Naive thymus-derived CD4-positive, alpha-beta T cell (primary cell): ENCODE results near the gene EFHC1. TPM values are rescaled to one million over a fixed set of nuclear protein-coding genes. Genes with fewer than 3 reads are reported as not detected.

Experiments used
- ATAC-seq: fragments of 150-1000 bp; cut with Tn5 transposase; 2 replicates; pipeline ENCODE4 v1.10.0; 2021; ENCODE audit warnings: mild to moderate bottlenecking, moderate library complexity
- CTCF ChIA-PET: fragments of 350-600 bp; sonication (Branson Sonifier 250); formaldehyde crosslinking; loops from one replicate; lab custom pipeline; 2021; ENCODE audit warnings: antibody characterized with exemption; lab: Charles Lee
- POLR2A ChIA-PET: fragments of 350-600 bp; sonication (Branson Sonifier 250); formaldehyde crosslinking; loops from one replicate; lab custom pipeline; 2021; ENCODE audit warnings: antibody characterized with exemption, inconsistent platforms; lab: Charles Lee
- DNase-seq, 9 donors: peaks; one replicate each; pipeline versions ENCODE4 v3.0.0 to v3.0.0-alpha.2; 2020 to 2022; ENCODE audit warnings: mixed read lengths in 1 of 9
- H3K27ac ChIP-seq: one replicate; pipeline ENCODE4 v1.7.0; 2013; ENCODE audit warnings: mild to moderate bottlenecking, low read depth, low read length, moderate library complexity
- H3K27me3 ChIP-seq, 2 donors: one replicate each; pipeline ENCODE4 v1.7.0; 2013; ENCODE audit warnings: low read length in 2 of 2, mild to moderate bottlenecking in 2 of 2, moderate library complexity in 2 of 2; ENCODE audit not compliant: control insufficient read depth in 2 of 2, insufficient read depth in 2 of 2
- H3K36me3 ChIP-seq, 3 experiments: 1 replicate in 2 of 3; 2 replicates in 1 of 3; pipeline ENCODE4 v1.7.0; 2013; ENCODE audit warnings: low read length in 3 of 3, mild to moderate bottlenecking in 3 of 3, moderate library complexity in 1 of 3; ENCODE audit not compliant: insufficient read depth in 3 of 3, control insufficient read depth in 2 of 3
- H3K4me1 ChIP-seq, 2 donors: one replicate each; pipeline ENCODE4 v1.7.0; 2013; ENCODE audit warnings: low read length in 2 of 2, mild to moderate bottlenecking in 2 of 2, moderate library complexity in 1 of 2; ENCODE audit not compliant: control insufficient read depth in 2 of 2, insufficient read depth in 2 of 2
- H3K4me3 ChIP-seq: 2 replicates; pipeline ENCODE4 v1.7.0; 2013; ENCODE audit warnings: mild to moderate bottlenecking, low read length
- H3K9me3 ChIP-seq, 3 experiments: 1 replicate in 2 of 3; 2 replicates in 1 of 3; pipeline ENCODE4 v1.7.0; 2013; ENCODE audit warnings: low read length in 3 of 3; ENCODE audit not compliant: control insufficient read depth in 2 of 3
- H3K27ac Mint-ChIP-seq, 9 donors: one replicate each; pipeline ENCODE4 v1.8.0; 2020 to 2022; ENCODE audit warnings: mixed read lengths in 9 of 9, mild to moderate bottlenecking in 8 of 9, moderate library complexity in 5 of 9, inconsistent platforms in 2 of 9
- H3K27me3 Mint-ChIP-seq, 5 donors: one replicate each; pipeline ENCODE4 v1.8.0; 2021 to 2022; ENCODE audit warnings: mixed read lengths in 5 of 5, mild to moderate bottlenecking in 1 of 5
- H3K36me3 Mint-ChIP-seq, 5 donors: one replicate each; pipeline ENCODE4 v1.8.0; 2020 to 2022; ENCODE audit warnings: mixed read lengths in 5 of 5, mild to moderate bottlenecking in 3 of 5, inconsistent platforms in 1 of 5
- H3K4me1 Mint-ChIP-seq, 7 donors: one replicate each; pipeline ENCODE4 v1.8.0; 2020 to 2022; ENCODE audit warnings: mixed read lengths in 7 of 7, mild to moderate bottlenecking in 3 of 7, inconsistent platforms in 1 of 7
- H3K4me3 Mint-ChIP-seq, 10 donors: one replicate each; pipeline ENCODE4 v1.8.0; 2020 to 2022; ENCODE audit warnings: mild to moderate bottlenecking in 10 of 10, mixed read lengths in 10 of 10, moderate library complexity in 6 of 10, inconsistent platforms in 2 of 10
- H3K9me3 Mint-ChIP-seq, 11 donors: one replicate each; pipeline ENCODE4 v1.8.0; 2020 to 2022; ENCODE audit warnings: mixed read lengths in 11 of 11, mild to moderate bottlenecking in 4 of 11, inconsistent platforms in 1 of 11, moderate library complexity in 1 of 11
- intact Hi-C, 2 donors: fragments of 100-400 bp; cut with micrococcal nuclease; formaldehyde crosslinking; loops; one replicate each; pipeline ENCODE4 v1.15.1; 2023
- polyA plus RNA-seq, 2 donors: library from polyadenylated mRNA; unstranded; fragments of 300-500 nt; fragmentation: Illumina TruSeq; gene quantifications; one replicate each; pipeline ENCODE4 v1.2.3, GENCODE V29; 2021
- total RNA-seq, 6 experiments: library from RNA in 5 of 6; stranded (reverse) in 5 of 6; gene quantifications; 1 replicate in 5 of 6; 2 replicates in 1 of 6; pipeline ENCODE4 v1.2.3 and lab custom pipeline; 2021 to 2026

The EFHC1 gene
- total and polyA plus RNA-seq, 7 experiments from 2014 or later: 1.9 to 13.8 (median 5.8) TPM

DNA sequence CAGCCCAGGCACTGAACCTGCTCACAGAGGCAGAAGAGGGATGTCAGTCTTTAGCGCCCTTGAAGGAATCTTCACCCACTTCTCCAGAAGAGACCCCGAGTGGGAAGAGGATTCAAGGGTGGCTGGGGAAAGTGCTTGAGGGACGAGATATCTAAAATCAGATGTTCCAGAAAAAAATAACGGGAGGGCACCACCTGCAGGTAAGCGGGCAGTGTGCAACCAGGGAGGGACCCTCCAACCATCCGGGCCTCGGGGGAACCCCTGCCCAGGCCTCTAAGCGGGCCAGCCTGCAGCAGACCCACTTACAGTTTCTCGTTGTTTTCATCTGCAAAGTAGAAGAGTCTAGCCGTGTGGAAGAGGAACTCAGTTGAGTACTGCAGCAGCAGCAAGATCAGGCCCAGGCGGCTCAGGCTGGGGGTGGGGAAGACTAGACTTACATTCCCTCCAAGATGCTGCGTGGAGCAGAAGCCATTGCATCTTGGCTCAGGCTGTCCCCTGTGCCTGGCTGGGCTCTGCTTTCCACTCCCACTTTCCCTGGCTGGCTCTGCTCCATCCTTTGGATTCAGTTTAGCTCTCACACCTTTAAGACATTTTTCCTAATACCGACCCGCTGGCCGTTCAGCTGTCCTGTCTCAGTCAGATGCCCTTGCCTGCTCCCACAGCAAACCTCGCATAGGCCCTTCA is 85.7 kb downstream of the EFHC1 start:
- Histone ChIP-seq H3K4me3 (no peak overlapping the region), H3K27me3 (no peaks in the 10 kb centered on the region), H3K27ac (no peak overlapping the region), H3K4me1 (no peaks in the 10 kb centered on the region), H3K36me3 (peaks cover 0 to 64% (median 0%) of the 10 kb centered on the region in 3 experiments), H3K9me3 (no peaks in the 10 kb centered on the region)
- Mint-ChIP-seq H3K9me3 (no peaks in the 10 kb centered on the region), H3K27ac (no peak overlapping the region), H3K4me3 (no peak overlapping the region), H3K4me1 (peaks cover 0 to 6% (median 0%) of the 10 kb centered on the region in 7 donors), H3K27me3 (no peaks in the 10 kb centered on the region), H3K36me3 (peaks cover 6 to 56% (median 22%) of the 10 kb centered on the region in 5 donors)
- ChIA-PET POLR2A (no interaction called here), CTCF (interaction anchor here (0.6 to 0.8 kb wide), 2 partner anchors 106 to 143 kb away, joined by 3 read pairs; no protein-coding TSS in a partner anchor)
- no peak for DNase-seq
- intact Hi-C loops: loop anchor here in 1 of 2 donors (2.0 kb wide), 1 partner anchor 219 kb away; no protein-coding TSS in a partner anchor
- ATAC-seq: no peak

DNA sequence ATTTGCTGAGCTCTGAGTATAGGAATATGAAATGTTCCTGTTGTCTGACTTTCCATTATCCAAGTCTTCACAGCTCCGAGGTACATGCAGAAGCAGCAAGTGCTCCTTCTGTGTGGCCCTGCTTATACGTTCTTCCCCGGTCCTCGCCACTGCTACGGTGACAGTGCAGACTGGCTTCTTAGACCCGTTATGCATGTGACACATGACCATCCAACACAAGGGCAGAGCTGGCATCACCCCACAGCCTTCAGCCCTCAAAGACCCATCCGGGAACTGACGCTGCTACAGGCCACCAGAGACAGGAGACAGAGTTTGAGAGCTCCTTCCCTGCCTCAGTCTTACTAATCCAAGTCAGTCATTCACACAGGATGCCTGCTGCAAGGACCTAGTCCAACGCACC is 86.3 kb downstream of the EFHC1 start:
- peaks cover 0 to 64% (median 0%) of the 10 kb centered on the region in 3 experiments for H3K36me3 ChIP-seq
- no peak overlapping the region for H3K27ac Mint-ChIP-seq

DNA sequence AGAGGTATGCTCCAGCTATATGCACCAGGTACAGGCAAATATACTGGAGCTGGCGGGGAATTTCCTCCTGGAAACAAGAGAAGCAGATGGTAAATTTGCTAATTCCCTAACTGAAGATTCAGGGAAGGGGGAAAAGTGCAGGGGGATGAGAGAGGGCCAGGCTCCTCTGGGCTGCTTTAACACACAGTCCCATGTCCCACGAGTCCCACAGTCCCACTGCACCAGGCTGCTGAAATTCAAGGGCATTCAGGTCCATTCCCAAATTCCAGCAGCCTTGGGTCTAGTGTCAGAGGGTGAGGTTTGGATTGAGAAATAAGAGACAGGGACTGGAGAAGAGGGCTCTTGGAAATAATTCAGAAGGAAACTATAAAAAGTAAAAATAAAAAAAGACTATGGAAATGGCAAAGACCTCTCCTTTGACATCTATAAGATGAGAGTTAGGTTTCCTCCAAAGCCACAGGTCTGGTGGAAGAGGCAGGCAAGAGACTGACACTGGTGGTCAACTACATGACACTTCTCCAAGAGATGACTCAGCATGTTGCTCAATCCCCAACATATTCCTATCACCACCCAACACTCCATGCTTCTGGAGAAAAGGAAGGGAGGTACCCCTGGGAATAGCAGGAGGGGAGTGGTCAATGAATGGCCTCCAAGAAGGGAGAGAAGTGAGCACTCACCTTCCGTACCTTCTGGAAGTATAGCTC is 87.6 kb downstream of the EFHC1 start:
- intact Hi-C loops: no loop called here
- H3K9me3 ChIP-seq: no peaks in the 10 kb centered on the region
- no peak overlapping the region for H3K27ac ChIP-seq
- ATAC-seq: no peak
- H3K36me3 Mint-ChIP-seq: peaks cover 4 to 61% (median 29%) of the 10 kb centered on the region in 5 donors
- DNase-seq: no peak
- CTCF ChIA-PET: interaction anchor here (0.7 kb wide), 1 partner anchor 347 kb away, joined by 3 read pairs; no protein-coding TSS in a partner anchor
- no peak overlapping the region for H3K4me3 ChIP-seq
- H3K4me1 Mint-ChIP-seq: peaks cover 0 to 6% (median 0%) of the 10 kb centered on the region in 7 donors
- POLR2A ChIA-PET: no interaction called here
- H3K4me1 ChIP-seq: no peaks in the 10 kb centered on the region
- no peak overlapping the region for H3K27ac Mint-ChIP-seq
- H3K36me3 ChIP-seq: peaks cover 0 to 71% (median 0%) of the 10 kb centered on the region in 3 experiments
- H3K27me3 ChIP-seq: no peaks in the 10 kb centered on the region
- H3K4me3 Mint-ChIP-seq: no peak overlapping the region
- H3K27me3 Mint-ChIP-seq: no peaks in the 10 kb centered on the region
- no peaks in the 10 kb centered on the region for H3K9me3 Mint-ChIP-seq

More for the DNA sequence above, 86.3 kb downstream of the EFHC1 start:
- Histone ChIP-seq H3K27me3 (no peaks in the 10 kb centered on the region), H3K9me3 (no peaks in the 10 kb centered on the region), H3K4me1 (no peaks in the 10 kb centered on the region), H3K4me3 (no peak overlapping the region), H3K27ac (no peak overlapping the region)
- ChIA-PET POLR2A (no interaction called here), CTCF (interaction anchor here (0.6 to 0.8 kb wide), 2 partner anchors 106 to 144 kb away, joined by 3 read pairs; no protein-coding TSS in a partner anchor)
- H3K9me3 Mint-ChIP-seq: no peaks in the 10 kb centered on the region
- H3K27me3 Mint-ChIP-seq: no peaks in the 10 kb centered on the region
- DNase-seq (no peak), ATAC-seq (no peak)
- H3K4me3 Mint-ChIP-seq: no peak overlapping the region
- H3K4me1 Mint-ChIP-seq: peaks cover 0 to 6% (median 0%) of the 10 kb centered on the region in 7 donors
- intact Hi-C loops: no loop called here
- H3K36me3 Mint-ChIP-seq: peaks cover 6 to 61% (median 24%) of the 10 kb centered on the region in 5 donors

DNA sequence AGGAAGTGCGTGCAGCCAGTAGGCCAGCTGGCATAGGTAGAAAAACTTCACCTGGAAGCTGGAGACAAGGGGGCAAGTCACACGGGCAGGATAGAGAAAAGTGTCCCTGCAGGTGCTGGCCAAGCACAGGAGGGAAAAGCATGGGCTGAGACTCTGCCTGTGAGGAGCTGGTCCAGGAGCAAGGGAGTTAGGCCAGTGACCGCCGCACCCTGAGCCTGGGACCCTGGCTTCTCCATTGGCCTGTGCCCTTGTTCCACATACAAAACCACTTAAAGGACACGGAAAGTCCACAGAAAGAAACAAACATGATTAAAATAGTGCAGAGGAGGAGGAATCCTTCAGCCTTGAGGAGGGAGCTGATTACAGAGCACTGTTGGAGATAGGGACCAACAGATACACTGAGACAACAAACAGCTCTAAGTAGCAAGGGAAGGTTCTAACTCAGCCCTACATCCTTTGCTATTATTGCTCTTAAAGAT is 88.2 kb downstream of the EFHC1 start:
- Histone ChIP-seq H3K36me3 (peaks cover 0 to 66% (median 0%) of the 10 kb centered on the region in 3 experiments), H3K9me3 (no peaks in the 10 kb centered on the region), H3K27ac (no peak overlapping the region), H3K4me1 (no peaks in the 10 kb centered on the region), H3K4me3 (no peak overlapping the region), H3K27me3 (no peaks in the 10 kb centered on the region)
- peaks cover 0 to 6% (median 0%) of the 10 kb centered on the region in 7 donors for H3K4me1 Mint-ChIP-seq
- POLR2A ChIA-PET: no interaction called here
- H3K27ac Mint-ChIP-seq: no peak overlapping the region
- no peak for ATAC-seq
- peaks cover 4 to 65% (median 28%) of the 10 kb centered on the region in 5 donors for H3K36me3 Mint-ChIP-seq
- H3K27me3 Mint-ChIP-seq: no peaks in the 10 kb centered on the region
- CTCF ChIA-PET: interaction anchor here (0.6 kb wide), 1 partner anchor 92 kb away, joined by 3 read pairs; no protein-coding TSS in a partner anchor
- intact Hi-C loops: no loop called here
- no peak for DNase-seq
- H3K4me3 Mint-ChIP-seq: no peak overlapping the region
- H3K9me3 Mint-ChIP-seq: peaks cover 0 to under 1% (median 0%) of the 10 kb centered on the region in 11 donors

DNA sequence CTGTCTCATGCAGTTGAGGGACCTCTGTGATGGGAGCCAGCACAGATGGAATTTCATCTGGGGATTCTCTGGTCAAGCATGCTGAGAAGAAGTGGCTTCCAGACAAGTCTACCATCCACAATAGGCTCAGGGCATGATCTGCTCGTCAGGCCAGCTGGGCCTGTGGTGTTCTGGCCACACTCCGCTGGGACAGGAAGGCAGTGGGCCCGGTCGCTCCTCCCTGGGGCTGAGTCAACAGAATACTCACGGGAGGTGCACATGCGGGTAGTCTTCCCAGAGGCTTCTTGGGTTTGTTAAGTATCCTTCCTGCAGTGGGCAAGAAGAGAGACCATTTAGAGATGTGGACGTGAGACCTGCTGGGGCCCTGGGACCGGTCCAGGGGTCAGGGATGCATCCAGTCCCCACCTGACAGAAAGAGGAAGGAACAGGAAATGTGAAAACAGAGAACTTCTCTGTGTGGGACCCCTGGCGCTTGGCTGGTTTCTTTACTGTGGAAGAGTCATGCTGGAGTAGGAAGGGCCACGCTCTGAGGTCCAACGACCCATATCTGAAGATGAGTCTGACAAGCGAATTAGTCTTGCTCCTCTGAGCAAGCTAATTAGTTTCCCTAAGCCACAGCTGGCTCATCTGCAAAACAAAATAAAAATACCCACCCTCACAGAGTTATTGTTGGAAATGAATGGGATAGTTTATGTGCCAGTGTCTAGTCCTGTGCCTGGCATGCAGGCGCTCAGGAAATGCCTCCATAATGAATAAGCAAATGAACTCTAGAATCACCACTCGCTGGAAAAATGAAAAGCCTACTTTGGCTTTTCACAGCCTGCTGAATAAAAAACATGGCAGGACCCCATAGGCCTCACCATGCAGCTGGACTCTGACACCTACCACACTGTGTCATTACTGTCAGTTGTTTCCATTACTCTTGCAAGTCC is 89.4 kb downstream of the EFHC1 start:
- no peaks in the 10 kb centered on the region for H3K4me1 ChIP-seq
- H3K9me3 ChIP-seq: no peaks in the 10 kb centered on the region
- POLR2A ChIA-PET: no interaction called here
- H3K36me3 Mint-ChIP-seq: peaks cover 8 to 74% (median 35%) of the 10 kb centered on the region in 5 donors
- no peak overlapping the region for H3K4me3 Mint-ChIP-seq
- H3K4me3 ChIP-seq: no peak overlapping the region
- peaks cover 0 to 6% (median 0%) of the 10 kb centered on the region in 7 donors for H3K4me1 Mint-ChIP-seq
- ATAC-seq (no peak), DNase-seq (no peak)
- no peaks in the 10 kb centered on the region for H3K27me3 Mint-ChIP-seq
- CTCF ChIA-PET: no interaction called here
- no peak overlapping the region for H3K27ac ChIP-seq
- H3K9me3 Mint-ChIP-seq: peaks cover 0 to 2% (median 0%) of the 10 kb centered on the region in 11 donors
- no peak overlapping the region for H3K27ac Mint-ChIP-seq
- peaks cover 0 to 62% (median 0%) of the 10 kb centered on the region in 3 experiments for H3K36me3 ChIP-seq
- intact Hi-C loops: no loop called here
- no peaks in the 10 kb centered on the region for H3K27me3 ChIP-seq

DNA sequence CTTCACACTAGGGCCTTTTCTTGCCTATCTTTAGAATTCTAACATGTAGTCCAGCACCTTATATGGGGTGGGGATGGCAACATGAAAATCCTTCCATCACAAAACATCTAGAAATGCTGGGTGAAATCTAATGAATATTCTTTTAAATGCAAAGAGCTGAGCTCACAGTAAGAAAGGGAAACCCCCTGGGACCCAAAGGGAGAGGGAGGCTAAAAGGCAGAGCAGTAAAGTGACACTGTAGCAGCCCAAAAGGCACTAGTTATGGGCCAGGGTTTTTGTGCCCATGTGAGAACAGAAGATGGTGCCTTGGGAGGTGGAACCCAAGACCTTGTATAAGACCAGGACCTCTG is 90.0 kb downstream of the EFHC1 start:
- H3K9me3 Mint-ChIP-seq: peaks cover 0 to 2% (median 0%) of the 10 kb centered on the region in 11 donors
- DNase-seq (no peak), ATAC-seq (no peak)
- H3K27ac ChIP-seq: no peak overlapping the region
- peaks cover 10 to 74% (median 36%) of the 10 kb centered on the region in 5 donors for H3K36me3 Mint-ChIP-seq
- POLR2A ChIA-PET: no interaction called here
- H3K4me1 Mint-ChIP-seq: peaks cover 0 to 1% (median 0%) of the 10 kb centered on the region in 7 donors
- no peaks in the 10 kb centered on the region for H3K9me3 ChIP-seq
- no peaks in the 10 kb centered on the region for H3K4me1 ChIP-seq
- CTCF ChIA-PET: no interaction called here
- no peak overlapping the region for H3K4me3 Mint-ChIP-seq
- no peaks in the 10 kb centered on the region for H3K27me3 Mint-ChIP-seq
- no peaks in the 10 kb centered on the region for H3K27me3 ChIP-seq
- intact Hi-C loops: no loop called here
- no peak overlapping the region for H3K27ac Mint-ChIP-seq
- no peak overlapping the region for H3K4me3 ChIP-seq
- peaks cover 0 to 62% (median under 1%) of the 10 kb centered on the region in 3 experiments for H3K36me3 ChIP-seq
